Muscle layer of colon (tissue), 2 donors: ENCODE results near the gene RNU1-3.
"Not testable (repeated sequence)": the region's sequence is repeated elsewhere in the genome, so short reads cannot be mapped to it uniquely, and the experiment has no call there.

Experiments
- H3K27ac ChIP-seq: one replicate; pipeline ENCODE4 v1.7.0; 2013; ENCODE audit warnings: low read depth, mild to moderate bottlenecking, low read length, moderate library complexity
- H3K27me3 ChIP-seq, 2 donors: one replicate each; pipeline ENCODE4 v1.7.0; 2013; ENCODE audit warnings: low read length in 2 of 2, mild to moderate bottlenecking in 2 of 2; ENCODE audit not compliant: insufficient read depth in 2 of 2, control insufficient read depth in 1 of 2
- H3K36me3 ChIP-seq: one replicate; pipeline ENCODE4 v1.7.0; 2013; ENCODE audit warnings: mild to moderate bottlenecking, low read length; ENCODE audit not compliant: insufficient read depth
- H3K4me1 ChIP-seq: one replicate; pipeline ENCODE4 v1.7.0; 2013; ENCODE audit warnings: mild to moderate bottlenecking, low read length; ENCODE audit not compliant: insufficient read depth
- H3K4me3 ChIP-seq, 2 donors: one replicate each; pipeline ENCODE4 v1.7.0; 2013; ENCODE audit warnings: low read length in 2 of 2, low read depth in 1 of 2, mild to moderate bottlenecking in 1 of 2, moderate library complexity in 1 of 2
- H3K9ac ChIP-seq: one replicate; pipeline ENCODE4 v1.7.0; 2013; ENCODE audit warnings: low read length
- H3K9me3 ChIP-seq: one replicate; pipeline ENCODE4 v1.7.0; 2013; ENCODE audit warnings: mild to moderate bottlenecking, low read length
- donor health status: abdominal sarcoma.
- donor health status: Adenocarcinoma of cecum.

RNU1-3 gene

DNA sequence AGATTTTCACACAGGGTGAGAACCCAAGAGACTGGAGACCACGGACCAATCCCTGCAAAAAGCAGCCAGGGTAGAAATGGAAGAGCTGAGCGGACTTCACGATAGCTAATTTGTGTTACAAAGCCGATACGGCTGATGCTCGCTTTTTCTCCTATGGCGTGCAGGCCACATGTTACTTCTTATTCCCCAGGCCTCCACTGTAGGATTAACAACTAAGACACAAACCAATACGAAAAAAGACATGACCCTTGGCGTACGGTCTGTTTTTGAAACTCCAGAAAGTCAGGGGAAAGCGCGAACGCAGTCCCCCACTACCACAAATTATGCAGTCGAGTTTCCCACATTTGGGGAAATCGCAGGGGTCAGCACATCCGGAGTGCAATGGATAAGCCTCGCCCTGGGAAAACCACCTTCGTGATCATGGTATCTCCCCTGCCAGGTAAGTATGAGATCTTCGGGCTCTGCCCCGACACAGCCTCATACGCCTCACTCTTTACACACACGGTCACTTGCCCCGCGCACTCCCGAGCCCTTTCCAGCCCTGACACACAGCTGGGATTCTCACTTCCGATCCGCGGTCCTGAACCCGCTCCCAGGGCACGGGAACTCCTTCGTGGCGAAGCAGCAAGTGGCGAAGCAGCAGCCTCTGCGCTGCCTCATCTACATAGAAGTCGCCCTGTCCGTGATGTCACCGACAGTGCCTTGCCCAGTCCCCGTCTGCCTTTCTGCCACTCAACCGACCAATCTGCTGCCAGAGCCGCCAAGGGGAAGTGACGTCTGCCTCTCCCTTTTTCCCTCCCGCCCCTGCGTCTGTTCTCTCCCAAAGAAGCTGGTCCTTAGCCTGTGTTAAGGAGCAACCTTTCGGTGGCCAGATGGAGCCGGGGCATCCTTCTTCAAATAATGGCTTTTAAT lies at the start of gene RNU1-3:
Gene RNU1-3 (minus strand): TSS at position 447 of the 912 bp plus-strand sequence.
- not testable (repeated sequence) for H3K27ac ChIP-seq, H3K9me3 ChIP-seq, H3K4me1 ChIP-seq, H3K27me3 ChIP-seq, H3K9ac ChIP-seq, H3K36me3 ChIP-seq, H3K4me3 ChIP-seq

DNA sequence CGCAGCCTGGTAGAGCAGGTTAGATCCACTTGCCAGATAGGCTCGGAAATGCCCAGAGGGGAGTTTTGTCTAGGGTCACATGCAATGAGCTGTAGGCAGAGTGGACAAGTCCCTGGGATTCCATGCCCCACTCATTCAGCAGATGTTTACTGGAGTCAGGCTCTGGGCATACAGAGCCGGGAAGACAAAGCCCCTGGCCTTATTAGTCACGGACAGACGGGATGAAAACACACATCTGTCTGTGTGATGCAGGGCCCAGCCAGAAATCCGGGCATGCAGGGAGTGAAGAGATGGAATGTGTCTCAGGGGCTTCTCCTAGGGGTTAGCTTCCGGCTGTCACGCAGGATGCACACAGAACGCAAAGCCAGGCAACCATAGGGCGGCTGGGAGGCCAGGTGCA lies 46.7 kb upstream of the RNU1-3 start:
- H3K4me3 ChIP-seq, H3K27me3 ChIP-seq, H3K9me3 ChIP-seq, H3K4me1 ChIP-seq, H3K9ac ChIP-seq, H3K36me3 ChIP-seq, H3K27ac ChIP-seq: not testable (repeated sequence)

DNA sequence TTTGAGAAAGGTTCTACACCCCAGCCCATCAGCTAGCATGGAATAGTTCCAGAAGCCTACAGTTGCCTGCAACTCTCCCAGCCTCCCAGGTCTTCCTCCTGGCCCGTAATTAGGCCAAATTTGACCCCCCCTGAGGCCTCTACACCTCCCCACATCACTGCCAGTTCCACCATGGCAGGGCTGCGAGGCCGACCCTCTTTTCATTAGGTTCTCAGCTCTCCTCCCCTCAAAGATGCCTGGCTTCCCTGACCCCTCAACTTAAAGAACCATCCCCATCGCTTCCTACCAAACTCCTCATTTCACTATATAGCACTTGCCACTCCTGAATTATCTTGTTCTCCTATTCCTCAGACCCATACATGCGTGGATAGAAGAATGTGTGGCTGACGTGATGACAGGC lies 46.2 kb upstream of the RNU1-3 start:
- not testable (repeated sequence) for H3K9ac ChIP-seq, H3K27me3 ChIP-seq, H3K9me3 ChIP-seq, H3K4me1 ChIP-seq, H3K36me3 ChIP-seq, H3K4me3 ChIP-seq, H3K27ac ChIP-seq

DNA sequence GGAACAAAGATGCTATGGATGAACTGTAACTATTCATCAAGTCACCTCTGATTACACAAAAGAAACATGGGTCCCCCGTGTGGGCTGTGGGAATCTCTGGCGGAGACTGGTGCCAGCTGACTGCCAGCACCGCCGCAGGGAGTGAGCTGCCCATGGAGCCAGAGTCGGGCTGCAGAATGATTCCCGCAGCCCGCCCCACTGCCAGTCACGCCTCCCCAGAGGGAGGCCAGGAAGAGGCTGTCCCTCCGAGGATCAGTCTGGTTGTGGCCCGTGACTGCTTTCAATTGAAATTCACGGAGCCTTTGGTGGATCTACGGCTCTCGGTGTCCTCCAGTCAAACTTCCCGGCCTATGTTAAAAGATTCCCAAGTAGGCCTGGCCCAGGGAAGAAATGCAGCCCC lies 45.8 kb upstream of the RNU1-3 start:
- H3K9me3 ChIP-seq, H3K27ac ChIP-seq, H3K4me1 ChIP-seq, H3K4me3 ChIP-seq, H3K9ac ChIP-seq, H3K27me3 ChIP-seq, H3K36me3 ChIP-seq: not testable (repeated sequence)

GRCh38 chr1:16712131-16712530 lies 45.4 kb upstream of the RNU1-3 start:
- H3K9ac ChIP-seq, H3K4me3 ChIP-seq, H3K9me3 ChIP-seq, H3K4me1 ChIP-seq, H3K36me3 ChIP-seq, H3K27me3 ChIP-seq, H3K27ac ChIP-seq: not testable (repeated sequence)

DNA sequence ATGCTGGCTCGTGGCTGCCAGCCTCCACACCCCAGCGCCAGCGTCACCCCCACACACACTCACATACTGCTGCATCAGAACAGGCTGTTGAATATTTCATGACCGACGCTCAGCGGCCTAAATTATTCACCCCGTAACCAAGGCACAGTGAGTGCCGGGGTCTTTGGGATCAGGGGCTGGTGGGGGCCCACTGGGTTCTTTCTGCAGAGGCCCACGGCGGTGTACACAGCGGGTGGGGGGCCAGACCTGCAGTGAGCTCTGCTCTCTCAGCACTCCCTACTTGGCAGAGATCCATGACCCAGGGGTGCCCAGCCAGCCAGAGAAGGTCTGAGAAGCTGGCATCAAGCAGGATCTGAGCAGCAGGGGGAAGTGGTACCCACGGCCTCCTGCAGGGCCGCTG lies 43.9 kb upstream of the RNU1-3 start:
- H3K4me3 ChIP-seq, H3K27ac ChIP-seq, H3K4me1 ChIP-seq, H3K36me3 ChIP-seq, H3K9me3 ChIP-seq, H3K9ac ChIP-seq, H3K27me3 ChIP-seq: not testable (repeated sequence)

DNA sequence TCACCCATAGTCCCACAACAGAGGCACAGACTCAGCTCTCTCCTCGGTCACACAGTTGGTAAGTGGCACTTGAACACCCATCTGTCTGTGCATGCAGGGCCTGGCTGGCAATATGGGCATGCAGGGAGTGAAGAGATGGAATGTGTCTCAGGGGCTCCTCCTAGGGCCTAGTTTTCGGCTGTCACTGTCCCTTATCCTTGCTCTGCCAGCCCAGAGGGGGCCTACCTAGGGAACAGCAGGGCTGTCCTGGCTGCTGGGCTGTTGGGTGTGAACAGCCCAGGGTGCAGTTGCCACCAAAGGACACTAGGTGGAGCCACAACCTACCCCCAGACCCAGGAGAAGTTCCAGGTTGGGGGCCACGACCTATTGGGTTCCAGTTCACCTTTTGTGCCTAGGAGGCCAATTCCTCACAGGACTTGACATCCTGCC lies 42.9 kb upstream of the RNU1-3 start:
- not testable (repeated sequence) for H3K36me3 ChIP-seq, H3K4me3 ChIP-seq, H3K9ac ChIP-seq, H3K4me1 ChIP-seq, H3K27ac ChIP-seq, H3K27me3 ChIP-seq, H3K9me3 ChIP-seq

DNA sequence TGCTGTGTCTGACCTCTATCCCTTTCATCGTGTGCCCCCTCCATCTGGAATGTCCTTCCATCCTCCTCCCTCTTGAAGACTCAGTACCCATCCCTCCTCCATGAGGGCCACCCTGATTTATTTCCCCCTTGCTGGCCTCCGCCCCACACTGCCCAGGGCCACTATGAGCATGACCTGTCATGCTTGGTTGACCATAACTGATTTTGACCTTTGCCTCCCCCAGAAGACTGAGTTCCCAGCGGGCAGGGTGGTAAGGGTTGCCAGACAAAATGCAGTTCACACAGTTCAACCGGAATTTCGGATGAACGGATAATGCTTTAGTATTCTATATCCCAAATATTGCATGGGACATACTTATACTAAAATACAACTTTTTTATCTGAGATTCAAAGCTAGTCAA lies 42.0 kb upstream of the RNU1-3 start:
- not testable (repeated sequence) for H3K9ac ChIP-seq, H3K36me3 ChIP-seq, H3K4me1 ChIP-seq, H3K27me3 ChIP-seq, H3K9me3 ChIP-seq, H3K27ac ChIP-seq, H3K4me3 ChIP-seq

- H3K9me3 ChIP-seq, H3K9ac ChIP-seq, H3K27me3 ChIP-seq, H3K4me1 ChIP-seq, H3K4me3 ChIP-seq, H3K36me3 ChIP-seq, H3K27ac ChIP-seq: not testable (repeated sequence)
Observed at GRCh38 chr1:16707130-16708093, 40.7 kb upstream of the RNU1-3 start.

DNA sequence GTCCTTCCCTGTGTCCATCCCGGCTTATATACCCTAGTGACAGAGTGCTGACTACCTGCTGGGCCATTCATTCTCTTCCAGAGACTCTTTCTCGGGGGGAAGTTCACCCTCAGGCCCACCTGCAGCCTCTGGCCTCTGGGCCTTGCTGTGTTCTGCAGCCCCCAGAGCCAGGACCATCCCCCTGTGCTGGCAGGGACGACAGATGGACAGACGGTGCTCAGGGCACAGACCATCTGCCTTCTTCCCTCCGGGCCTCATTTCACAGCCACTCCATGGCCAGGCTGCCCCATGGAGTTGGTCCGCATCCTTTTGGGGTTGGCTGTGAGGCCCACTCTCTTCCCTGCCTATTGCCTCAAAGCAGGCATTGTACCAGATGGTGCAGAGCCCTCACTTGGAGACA lies 39.6 kb upstream of the RNU1-3 start:
- not testable (repeated sequence) for H3K27me3 ChIP-seq, H3K4me1 ChIP-seq, H3K9ac ChIP-seq, H3K9me3 ChIP-seq, H3K4me3 ChIP-seq, H3K27ac ChIP-seq, H3K36me3 ChIP-seq

DNA sequence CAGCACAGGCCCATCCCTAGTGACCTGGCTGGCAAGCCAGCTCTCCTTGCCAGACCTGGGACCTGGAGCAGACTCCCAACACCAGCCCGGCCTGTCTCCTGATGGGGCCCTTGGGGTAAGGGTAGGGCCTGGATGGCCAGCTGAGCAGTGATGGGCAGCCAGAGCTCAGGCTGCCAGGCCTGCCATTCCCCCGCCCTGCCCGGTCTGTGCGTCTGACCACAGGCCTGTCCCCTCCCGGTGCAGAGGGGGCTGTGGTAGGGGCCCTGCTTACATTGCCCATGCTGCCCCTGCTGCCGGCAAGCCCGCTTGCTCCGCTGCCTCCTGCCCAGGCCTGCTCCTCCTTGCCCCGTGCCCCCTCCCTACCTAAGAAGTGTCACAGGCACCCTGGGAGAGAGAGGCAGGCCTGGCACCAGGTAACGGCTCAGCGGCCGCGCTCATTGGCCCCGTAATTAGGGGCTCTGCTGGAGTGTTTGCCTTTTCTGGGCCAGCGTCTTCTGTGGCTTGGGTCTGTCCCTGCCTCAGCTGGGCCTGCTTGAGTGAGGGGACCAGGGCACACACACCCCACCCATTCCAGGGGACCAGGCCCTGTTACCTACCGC lies 37.9 kb upstream of the RNU1-3 start:
- H3K27me3 ChIP-seq, H3K4me1 ChIP-seq, H3K4me3 ChIP-seq, H3K9me3 ChIP-seq, H3K27ac ChIP-seq, H3K36me3 ChIP-seq, H3K9ac ChIP-seq: not testable (repeated sequence)
